ENCODE results near the gene REXO4. TPM values are rescaled to one million over a fixed set of nuclear protein-coding genes. Genes with fewer than 3 reads are reported as not detected.
A peak's percentile ranks its signal among the peaks of the same experiment; 100 is the strongest.

The REXO4 gene
- total RNA-seq, 1 donor: 12.5 TPM

GRCh38 chr9:133362359-133363044 lies 55.3 kb downstream of the REXO4 start:
- peak; percentile 57 for DNase-seq (ENCODE audit: low read depth)
- no peak overlapping the region for H3K4me3 ChIP-seq (ENCODE audit: low read depth, low read length)
- no peak for TF ChIP-seq CTCF (IDR thresholded peaks at IDR 0.05; ENCODE audit: insufficient read depth, low read depth, low read length)

- H3K4me3 ChIP-seq (ENCODE audit: low read depth, low read length): no peak overlapping the region
- no peak for DNase-seq (ENCODE audit: low read depth)
- no peak for TF ChIP-seq CTCF (IDR thresholded peaks at IDR 0.05; ENCODE audit: insufficient read depth, low read depth, low read length)
These were observed 56.2 kb downstream of the REXO4 start for GRCh38 chr9:133361507-133362092.

GRCh38 chr9:133360400-133361393 lies 57.1 kb downstream of the REXO4 start:
- TF ChIP-seq CTCF (IDR thresholded peaks at IDR 0.05; ENCODE audit: insufficient read depth, low read depth, low read length): no peak
- peak; percentile 39 for DNase-seq (ENCODE audit: low read depth)
- no peak overlapping the region for H3K4me3 ChIP-seq (ENCODE audit: low read depth, low read length)

DNA sequence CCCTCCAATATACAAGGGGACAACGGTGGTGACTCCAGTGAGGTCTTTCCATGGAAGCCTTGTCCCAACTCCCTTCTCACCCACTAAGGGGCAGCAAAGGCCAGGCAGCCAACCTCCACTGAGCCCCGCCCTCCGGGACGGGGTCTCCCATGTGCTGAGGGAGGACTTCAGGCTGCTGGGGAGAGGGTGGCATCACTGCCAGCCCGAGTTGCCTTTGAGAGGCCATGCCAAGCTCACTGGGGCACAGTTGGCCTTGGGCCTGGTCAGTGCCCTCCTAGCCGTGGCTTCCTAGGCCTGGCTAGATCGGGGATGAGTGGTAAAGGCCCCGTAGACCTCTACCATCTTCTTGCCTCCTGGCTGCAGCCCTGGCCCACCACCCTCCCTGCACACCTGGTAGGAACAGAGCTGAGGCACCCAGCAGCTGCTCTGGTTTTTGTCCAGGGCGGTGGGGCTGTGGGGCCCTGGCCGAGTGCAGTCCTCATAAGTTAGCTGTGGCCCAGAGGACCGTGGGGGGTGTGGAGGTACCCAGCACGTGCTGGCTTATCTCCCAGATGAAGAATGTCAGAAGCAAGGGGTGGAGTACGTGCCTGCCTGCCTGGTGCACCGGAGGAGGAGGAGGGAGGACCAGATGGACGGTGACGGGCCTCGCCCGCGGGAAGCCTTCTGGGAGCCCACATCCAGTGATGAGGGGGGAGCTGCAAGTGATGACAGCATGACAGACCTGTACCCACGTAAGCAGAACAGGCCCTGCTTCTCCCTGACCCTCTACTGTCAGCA lies 58.2 kb downstream of the REXO4 start:
- peak; percentile 40 for TF ChIP-seq CTCF (IDR thresholded peaks at IDR 0.05; ENCODE audit: insufficient read depth, low read depth, low read length)
- DNase-seq (ENCODE audit: low read depth): no peak
- H3K4me3 ChIP-seq (ENCODE audit: low read depth, low read length): no peak overlapping the region

- no peak for TF ChIP-seq CTCF (IDR thresholded peaks at IDR 0.05; ENCODE audit: insufficient read depth, low read depth, low read length)
- DNase-seq (ENCODE audit: low read depth): no peak
- H3K4me3 ChIP-seq (ENCODE audit: low read depth, low read length): no peak overlapping the region
These were observed 60.2 kb downstream of the REXO4 start for GRCh38 chr9:133357656-133358055.

Data from fibroblast of villous mesenchyme (primary cell).